GM19193 (cell line): Measurements from ENCODE around the gene GSTM2.

ENCODE experiments used
- POLR2A ChIP-seq: IDR thresholded peaks from 4 replicates; pipeline ENCODE4 v1.6.1; 2011; ENCODE audit not compliant: insufficient read depth, insufficient read length; ENCODE audit errors: extremely low read depth

Gene GSTM2

GRCh38 chr1:109634771-109635750 is 32.8 kb upstream of the GSTM2 start:
- no peak for TF ChIP-seq POLR2A

GRCh38 chr1:109635862-109636200 is 32.0 kb upstream of the GSTM2 start:
- no peak for TF ChIP-seq POLR2A

- TF ChIP-seq POLR2A, result no peak
These were observed 31.5 kb upstream of the GSTM2 start for GRCh38 chr1:109636201-109636952.

- TF ChIP-seq POLR2A, result no peak
These were observed 30.4 kb upstream of the GSTM2 start for GRCh38 chr1:109637446-109637845.

GRCh38 chr1:109639063-109639840 is 28.6 kb upstream of the GSTM2 start:
- no peak for TF ChIP-seq POLR2A

- no peak for TF ChIP-seq POLR2A
These were observed 28.0 kb upstream of the GSTM2 start for GRCh38 chr1:109639841-109640184.

- no peak for TF ChIP-seq POLR2A
These were observed 27.5 kb upstream of the GSTM2 start for GRCh38 chr1:109640285-109640865.

GRCh38 chr1:109641078-109641740 is 26.6 kb upstream of the GSTM2 start:
- no peak for TF ChIP-seq POLR2A

GRCh38 chr1:109641861-109642260 is 26.0 kb upstream of the GSTM2 start:
- no peak for TF ChIP-seq POLR2A

GRCh38 chr1:109642626-109643025 is 25.2 kb upstream of the GSTM2 start:
- no peak for TF ChIP-seq POLR2A

GRCh38 chr1:109643385-109644230 is 24.2 kb upstream of the GSTM2 start:
- TF ChIP-seq POLR2A, result no peak

- TF ChIP-seq POLR2A, result no peak
These were observed 23.2 kb upstream of the GSTM2 start for GRCh38 chr1:109644670-109645069.

GRCh38 chr1:109649491-109649914 is 18.4 kb upstream of the GSTM2 start:
- no peak for TF ChIP-seq POLR2A

- TF ChIP-seq POLR2A, result no peak
These were observed 17.2 kb upstream of the GSTM2 start for GRCh38 chr1:109650609-109651008.

- TF ChIP-seq POLR2A, result no peak
These were observed 15.5 kb upstream of the GSTM2 start for GRCh38 chr1:109652402-109652801.
